SIG-M5 (cell line): ENCODE data around the gene IFT57.
"Not testable (repeated sequence)": the region's sequence is repeated elsewhere in the genome, so short reads cannot be mapped to it uniquely, and the experiment has no call there.

ENCODE experiments used
- DNase-seq: peaks from one replicate; lab custom pipeline; 2025; lab: John Stamatoyannopoulos, UW

The IFT57 gene

DNA sequence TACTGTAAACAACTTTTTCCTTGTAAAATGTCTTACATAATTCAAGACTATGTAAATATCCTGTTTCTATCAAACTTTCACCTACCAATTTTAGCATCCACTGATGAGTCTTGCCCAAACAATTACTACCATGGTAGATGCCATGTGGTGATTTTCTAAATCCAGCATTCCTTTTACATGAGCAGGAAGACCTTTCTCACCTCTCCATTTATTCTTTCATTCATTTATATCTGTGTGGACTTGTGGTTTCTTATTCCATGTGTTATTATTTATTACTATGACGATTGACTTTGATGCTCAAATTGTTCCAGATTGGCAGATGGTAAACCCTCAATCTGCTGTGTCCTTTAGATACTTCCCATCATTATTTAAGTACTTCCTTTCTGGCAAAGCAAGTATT lies 62.4 kb downstream of the IFT57 start:
- no peak for DNase-seq

DNA sequence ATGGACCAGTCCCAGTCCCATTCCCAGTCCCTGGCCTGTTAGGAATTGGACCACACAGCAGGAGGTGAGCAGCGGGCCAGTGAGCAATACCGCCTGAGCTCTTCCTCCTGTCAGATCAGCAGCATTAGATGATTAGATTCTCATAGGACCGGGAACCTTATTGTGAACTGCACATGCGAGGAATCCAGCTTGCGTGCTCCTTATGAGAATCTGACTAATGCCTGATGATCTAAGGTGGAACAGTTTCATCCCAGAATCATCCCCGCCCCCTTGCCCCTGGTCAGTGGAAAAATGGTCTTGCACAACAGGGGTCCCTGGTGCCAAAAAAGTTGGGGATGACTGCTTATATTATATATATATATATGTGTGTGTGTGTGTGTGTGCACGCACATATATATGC lies 63.1 kb downstream of the IFT57 start:
- DNase-seq, result no peak

DNA sequence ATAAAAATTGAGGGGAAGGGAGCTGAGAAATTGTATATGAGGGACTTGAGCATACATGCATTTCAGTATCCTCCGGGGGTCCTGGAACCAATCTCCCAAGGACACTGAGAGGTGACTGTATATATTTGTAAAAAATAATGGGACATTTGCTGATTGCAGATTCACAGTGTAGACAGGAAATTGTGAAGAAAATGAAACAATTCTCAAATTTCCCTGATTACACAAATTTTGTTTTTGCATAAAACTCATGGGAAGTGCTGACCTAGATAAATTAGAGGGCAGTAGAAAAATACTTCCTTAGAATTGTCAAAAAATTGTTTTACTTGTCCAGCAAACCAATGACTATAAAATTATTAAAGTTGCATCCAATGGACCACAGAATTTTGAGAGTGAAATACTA lies 64.0 kb downstream of the IFT57 start:
- DNase-seq, result no peak

DNA sequence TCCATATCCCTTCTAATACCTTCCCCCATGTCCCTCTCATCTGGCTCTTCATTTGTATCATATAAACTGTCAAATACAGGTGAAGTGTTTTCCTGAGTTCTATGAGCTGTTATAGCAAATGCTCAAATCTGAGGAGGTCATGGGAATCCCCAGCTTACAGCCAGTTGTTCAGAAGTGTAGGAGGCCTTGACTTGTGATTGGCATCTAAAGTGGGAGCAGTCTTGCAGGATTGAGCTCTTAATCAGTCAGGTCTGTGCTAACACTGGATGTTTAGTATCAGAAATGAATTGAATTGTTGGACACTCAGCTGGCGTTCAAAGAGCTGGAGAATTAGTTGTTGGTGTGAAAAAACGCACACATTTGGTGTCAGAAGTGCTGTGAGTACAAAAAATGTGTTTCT lies 65.0 kb downstream of the IFT57 start:
- no peak for DNase-seq

DNA sequence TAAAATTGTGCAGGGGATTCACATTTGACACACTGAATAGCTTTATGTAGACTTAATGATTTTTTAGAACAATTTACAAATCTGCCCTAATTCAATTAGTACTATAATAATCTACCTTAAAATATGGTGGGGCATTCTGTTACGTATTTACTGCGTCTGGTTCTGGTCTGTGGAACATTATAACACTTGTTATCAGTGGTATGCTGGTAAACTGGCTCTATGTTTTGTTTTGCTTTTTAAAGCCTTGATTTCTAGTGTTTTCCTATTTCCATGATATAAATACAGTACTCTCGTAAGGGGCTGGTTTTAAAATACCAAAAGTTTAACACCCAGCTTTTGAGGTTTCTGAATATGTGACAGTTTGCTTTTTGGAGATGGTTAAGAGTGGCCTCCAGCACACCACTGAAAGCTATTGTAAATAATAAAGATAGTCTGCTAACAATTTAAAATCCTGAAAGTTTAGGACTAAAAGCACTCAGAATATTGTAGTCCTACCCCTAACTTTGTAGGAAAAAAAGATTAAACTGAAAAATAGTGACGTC lies 65.8 kb downstream of the IFT57 start:
- no peak for DNase-seq

DNA sequence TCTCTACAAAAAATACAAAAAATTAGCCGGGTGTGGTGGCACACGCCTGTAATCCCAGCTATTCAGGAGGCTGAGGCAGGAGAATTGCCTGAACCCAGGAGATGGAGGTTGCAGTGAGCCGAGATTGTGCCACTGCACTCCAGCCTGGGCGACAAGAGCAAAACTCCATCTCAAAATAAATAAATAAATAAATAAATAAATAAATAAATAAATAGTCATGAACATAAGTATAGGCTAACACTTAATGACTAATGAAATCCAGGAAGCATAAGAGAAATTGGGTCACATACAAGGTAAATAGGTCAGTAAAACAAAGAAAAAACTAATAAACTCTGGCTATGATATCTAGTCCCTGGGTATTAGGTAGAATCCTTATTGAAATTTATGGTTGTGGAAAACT lies 66.6 kb downstream of the IFT57 start:
- not testable (repeated sequence) for DNase-seq

DNA sequence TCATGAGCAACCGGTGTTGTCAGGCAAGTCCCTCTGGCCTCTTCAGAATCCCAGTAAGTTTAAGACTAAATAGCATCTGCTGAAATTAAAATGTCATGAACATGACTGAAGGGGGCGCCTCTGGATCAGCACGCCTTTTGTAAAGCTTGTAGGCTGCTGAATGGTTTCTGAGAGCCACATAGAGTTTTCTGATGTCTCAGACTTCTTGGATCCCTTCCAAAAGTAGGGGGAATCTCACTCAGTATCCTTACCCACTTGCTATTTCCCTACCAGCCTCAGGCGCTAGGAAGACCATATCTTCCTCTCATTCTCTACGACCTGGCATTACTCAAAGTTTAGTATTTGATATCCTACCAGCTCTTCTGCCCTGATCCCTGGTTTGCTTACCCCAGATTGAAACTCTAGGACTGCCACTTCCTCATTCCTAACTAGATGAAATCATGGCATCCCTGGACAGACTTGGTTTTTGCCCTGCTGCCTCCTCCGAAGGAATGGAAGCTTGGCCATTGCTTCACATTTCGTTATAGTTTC lies 68.7 kb downstream of the IFT57 start:
- DNase-seq, result no peak

DNA sequence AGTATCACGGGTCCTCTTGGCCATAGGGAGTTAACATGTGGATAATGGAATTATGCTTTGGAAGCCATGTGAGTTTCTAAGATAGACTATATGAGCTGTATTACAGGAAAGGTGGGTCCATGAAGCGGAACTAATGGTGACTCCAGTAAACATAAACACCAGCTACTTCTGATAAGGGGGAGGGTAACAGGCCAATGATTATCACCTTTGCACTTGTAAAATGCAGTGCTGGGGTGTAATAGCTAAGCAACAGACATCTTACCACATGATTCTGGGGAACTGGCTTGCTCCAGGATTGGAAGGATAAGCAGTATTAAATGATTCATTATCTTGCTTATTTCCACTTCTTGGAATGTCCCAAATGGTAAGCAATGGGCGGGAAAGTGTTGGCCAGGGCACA lies 70.0 kb downstream of the IFT57 start:
- no peak for DNase-seq

DNA sequence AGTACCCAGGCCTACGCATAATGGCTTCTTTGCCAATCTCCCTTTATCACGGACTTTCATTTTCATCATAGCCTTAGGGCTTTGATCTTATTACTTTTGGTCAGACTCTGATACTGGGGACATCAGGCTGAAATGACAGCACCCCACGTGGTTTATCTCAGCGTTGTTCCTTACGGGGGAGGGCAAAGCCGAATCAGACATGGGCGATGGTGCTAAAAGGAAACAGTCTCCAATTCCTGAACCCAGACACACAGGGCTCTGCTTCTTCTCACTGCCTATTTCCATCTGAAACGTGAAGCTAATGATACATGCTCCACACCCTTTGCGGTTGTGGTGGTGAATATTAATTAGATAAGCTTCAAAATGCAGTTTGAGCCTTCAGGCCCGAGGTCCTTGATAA lies 72.0 kb downstream of the IFT57 start:
- no peak for DNase-seq

DNA sequence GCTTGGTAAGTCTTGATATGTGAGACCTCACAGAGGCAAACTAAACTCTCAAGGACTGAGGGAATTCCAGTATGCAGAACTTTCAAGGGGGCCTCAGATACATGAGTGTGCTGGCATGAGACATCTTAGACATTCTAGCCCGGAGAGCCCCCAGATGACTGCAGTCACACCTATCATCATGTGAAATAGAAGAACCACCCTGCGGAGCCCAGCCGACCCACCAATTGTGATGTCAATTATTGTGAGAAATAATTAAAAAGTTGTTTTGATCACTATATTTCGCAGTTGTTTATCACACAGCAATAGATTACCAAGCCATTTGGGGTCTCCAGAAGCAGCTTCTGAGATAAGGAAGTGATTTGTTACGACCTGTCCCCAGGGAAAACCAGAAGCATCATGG lies 76.1 kb downstream of the IFT57 start:
- no peak for DNase-seq

DNA sequence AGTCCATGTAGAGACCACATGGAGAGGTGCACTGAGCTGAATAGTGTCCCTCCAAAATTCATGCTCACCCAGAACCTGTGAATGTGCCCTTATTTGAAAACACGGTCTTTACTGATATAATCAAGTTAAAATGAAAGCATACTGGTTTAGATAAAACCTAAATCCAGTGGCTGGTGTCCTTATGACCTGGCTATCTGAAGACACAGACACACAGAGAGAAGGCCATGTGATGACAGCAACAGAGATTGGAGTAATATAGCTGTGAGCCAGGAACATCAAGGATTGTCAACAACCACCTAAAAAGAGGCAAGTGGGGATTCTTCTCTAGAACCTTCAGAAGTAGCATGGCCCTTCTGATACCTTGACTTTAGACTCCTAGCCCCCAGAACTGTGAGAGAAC lies 76.6 kb downstream of the IFT57 start:
- no peak for DNase-seq

DNA sequence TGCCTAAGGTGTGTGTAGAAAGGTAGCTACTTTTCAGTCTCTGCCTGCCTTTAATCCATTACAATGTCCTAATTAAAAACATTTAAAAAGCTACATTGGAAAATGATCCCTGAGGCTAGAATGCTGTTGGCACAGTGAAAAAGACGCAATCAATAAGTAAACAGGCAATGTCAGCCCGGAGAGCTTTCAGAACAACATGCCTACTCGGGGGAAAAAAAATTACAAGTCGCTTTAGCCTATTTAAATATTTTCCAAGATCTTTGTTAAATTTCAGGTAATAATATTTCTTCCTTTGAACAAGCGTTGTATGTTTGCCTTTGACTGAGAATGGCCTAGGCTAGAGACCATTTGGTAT lies 84.8 kb downstream of the IFT57 start:
- DNase-seq, result no peak

DNA sequence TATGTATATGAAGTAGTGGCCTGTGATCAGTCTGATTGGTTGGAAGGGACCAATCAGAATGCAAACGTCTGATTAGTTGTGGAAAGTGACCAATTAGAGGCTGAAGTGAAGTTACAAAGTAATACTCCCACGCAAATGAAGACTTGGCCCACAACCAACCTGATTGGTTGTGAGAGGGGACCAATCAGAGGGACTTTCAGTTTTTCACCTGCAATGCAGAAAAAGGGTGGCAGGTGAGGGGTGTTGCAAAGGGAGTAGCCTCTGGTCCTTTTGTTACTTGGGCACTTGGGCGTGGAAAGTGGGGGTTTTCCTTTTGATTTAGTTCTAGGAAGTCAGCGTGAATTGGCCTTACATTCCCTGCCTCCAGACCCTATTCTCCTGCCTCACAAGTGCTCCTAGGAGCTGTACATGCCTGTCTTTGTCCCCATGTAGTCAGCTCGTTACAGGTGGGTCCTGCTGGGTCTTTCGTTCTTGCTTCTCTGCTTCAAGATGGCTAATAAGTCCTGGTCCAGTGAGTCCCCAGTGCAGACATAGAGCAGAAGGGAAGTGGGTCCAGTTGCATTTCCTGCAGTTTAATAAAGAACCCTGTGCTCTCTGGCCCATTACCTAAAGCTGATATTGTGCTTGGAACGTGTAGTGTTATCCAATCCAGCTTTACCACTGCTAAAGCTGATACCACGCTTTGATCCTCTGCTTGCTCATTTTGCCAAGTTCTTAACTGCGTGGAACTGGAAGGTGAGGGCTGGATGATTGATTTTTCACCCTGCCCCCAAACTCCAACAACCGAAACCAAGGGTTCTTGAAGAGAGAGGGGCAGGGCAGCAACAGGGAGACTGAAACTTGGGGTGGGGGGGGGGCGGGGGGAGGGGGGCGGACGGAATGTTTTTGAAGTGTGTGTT lies 85.4 kb downstream of the IFT57 start:
- no peak for DNase-seq

DNA sequence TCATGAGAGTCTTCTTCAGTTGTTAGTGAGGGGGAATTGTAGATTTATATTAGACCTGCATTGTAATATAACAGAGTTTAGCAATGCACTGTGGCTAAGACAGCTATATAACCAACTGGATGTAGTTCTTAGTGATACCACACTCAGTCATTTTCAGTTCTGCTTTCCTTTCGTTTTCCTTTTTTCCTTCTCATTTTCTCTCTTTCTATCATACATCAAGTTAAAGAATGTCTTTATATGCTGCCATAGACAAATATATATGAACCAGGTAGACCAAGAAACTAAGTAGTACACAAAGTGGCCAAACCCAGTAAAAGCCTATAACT lies 87.7 kb downstream of the IFT57 start:
- DNase-seq, result no peak

DNA sequence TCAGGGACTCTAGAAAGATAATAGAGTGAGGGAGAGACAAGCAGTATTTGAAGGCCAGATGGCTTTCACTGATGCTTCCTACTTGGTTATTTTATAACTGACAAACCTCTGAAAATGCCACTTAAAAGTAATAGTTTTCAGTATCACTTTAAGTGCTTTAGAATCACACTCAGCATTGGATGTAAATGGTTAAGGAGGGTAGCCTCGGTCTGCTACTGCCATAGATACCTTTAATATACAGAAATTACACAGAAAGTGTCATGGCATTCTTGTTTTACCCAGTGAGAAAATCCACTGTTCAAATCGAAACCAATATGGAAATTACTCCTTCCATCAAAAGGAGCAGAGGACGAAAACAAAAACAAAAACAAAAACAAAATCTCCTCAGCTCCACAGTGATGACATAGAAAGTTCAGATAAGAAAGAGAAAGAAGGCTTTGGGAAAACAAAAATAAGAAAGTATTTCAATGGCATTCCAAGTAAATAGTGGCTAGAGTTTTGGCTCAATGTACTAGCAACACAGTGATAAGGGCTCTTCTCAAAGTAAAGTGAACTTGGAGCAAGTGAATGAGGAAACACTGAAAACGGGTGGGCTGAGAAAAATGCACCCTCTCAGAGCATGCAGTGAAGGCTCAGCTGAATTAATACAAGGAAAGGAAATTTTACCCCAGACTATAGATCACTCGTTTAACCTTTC lies 88.2 kb downstream of the IFT57 start:
- DNase-seq, result no peak

DNA sequence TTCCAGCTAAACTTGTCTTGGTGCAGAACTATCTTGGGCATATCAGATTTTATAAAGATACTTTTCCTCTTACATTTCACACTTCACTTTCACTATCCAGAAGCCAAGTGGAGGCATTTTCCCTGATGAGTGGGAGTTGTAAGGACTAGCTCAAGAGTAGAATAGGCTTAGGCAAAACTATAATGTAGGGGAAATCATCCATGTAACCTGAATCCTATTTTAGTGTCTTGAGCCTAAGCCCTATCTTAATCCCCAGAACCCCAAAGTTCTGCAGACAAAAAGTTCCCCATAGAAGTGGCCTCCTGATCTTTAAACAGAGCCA lies 89.2 kb downstream of the IFT57 start:
- no peak for DNase-seq

DNA sequence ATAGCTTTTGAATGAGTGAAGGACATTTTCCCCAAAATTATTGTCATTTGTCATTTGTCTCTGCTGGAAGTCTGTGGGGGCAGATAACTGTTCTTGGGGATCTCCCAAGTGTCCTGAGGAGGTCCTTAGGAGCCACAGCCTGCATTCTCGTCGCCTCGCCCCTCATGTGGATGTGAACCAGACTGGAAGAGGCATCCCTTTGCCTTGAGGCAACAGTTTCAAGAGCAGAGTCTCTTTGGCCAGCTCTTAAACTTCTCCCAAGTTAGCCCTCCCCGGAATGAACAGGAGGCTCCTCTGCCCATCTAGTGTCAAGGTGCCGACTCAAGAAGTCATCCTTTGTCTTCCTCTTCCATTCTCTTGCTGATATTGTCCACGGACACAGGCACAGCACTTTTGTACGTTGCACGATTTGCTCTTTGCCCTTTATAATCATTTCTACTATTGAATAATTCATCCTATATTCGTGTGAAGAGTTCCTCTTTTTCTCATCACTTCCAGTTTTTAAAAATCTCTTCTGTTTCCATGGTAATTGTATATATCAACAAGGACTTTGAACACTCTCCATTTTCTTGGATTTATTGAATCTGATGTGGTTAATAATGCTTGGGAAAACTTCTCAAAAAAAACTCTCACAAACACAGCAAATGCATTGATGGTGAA lies 90.6 kb downstream of the IFT57 start:
- no peak for DNase-seq

DNA sequence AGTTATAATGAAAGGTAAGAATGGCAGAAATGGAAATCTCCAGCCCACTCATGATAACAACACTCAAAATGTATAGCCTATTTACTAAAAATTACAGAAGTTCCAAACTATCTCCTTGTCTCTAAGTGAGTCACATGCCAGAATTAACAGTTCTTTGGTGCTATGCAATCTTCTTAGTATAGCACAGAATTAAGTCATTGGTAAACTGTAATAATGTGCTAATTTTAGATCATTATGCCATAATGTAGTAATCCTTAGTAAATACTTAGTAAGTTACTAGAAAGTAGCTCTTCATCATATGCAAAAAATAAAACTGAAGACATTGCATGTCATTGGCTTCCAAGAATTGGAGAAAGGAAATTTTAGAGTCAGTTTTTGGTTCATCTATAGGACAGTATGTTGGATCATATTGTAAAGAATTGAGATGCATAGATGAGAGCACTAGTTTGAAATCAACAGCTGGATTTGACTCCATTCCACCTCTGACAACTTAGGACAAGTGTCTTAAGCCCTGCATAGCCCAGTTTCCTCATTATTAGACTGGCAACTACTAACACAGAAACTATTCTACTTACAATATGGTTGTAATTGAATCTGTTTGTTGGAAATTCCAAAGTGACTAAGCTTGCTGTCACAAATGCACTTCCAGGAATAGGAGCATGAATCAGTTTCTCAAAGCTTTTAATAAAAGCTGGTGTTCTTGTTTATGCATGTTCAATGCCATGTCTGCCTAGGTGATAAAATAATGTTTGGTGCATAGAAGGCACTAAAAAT lies 91.3 kb downstream of the IFT57 start:
- peak; percentile 55 for DNase-seq

DNA sequence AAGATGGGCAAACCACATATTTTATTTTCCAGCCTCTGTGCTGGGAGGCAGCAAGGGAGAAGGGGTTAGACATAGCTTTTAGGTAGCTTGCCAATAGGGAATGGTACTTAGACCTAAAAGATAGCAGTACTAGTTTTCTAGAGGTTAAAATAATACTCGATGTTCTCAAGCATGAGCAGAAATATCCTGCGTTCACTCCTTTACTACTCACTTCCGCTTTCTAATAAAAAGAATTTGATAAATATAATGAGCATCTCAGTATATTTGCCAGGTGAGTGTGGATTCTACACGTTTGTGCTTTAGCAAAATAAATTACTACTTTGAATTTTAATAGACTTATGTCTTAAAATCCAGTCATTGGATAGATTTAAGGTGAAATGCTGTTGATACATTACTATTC lies 92.0 kb downstream of the IFT57 start:
- DNase-seq, result no peak

DNA sequence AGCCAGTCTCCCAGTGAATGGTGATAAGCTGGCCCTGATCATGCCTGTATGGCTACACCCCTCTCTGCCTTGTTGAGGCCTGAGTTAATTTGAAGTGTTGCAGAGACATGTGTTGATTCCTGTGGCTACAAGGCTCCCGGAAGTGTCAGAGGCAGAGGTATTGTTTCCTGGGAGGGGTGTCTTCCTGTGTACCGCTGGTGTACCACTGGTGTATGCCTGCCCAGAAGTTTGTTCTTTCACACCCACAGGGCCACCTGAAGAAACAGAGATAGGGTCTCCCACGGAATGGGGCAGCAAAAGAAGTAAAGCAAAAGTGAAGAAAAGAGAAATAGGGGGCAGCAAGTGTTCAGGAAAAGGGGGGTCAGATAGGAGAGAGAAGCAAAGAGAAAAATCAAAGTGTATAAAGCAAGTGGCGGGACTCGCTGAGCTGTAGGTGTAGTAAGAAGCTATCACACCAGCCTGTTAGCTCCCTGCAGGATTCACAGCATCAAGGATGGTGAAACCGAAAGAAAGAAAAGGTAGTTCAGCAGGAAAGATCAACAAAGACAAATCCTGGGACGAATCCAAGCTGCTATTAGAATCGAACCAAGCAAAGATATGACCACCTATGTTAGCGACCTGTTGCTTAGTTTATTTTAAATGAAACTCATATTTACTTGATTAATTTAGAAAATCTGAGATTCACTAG lies 94.8 kb downstream of the IFT57 start:
- no peak for DNase-seq

DNA sequence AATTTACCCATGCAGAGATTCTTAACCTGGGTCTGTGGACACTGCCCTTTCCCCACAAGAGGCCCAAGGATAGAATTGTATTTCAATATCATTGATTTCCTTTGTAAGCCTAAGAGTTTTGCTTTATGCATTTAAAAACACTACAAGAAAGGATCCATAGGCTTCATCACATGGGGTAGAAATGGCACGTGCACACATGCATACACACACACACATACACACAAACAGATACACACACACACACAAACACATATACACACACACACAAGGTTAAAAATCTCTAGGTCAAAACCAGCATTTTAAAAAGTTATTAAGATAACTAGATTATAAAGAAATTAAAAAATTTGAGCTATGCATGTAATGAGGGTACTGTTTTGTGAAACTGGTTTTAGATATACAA lies 95.9 kb downstream of the IFT57 start:
- no peak for DNase-seq
